ENCODE data around the gene NETO2. TPM values are rescaled to one million over a fixed set of nuclear protein-coding genes. Genes with fewer than 3 reads are reported as not detected.

The NETO2 gene
- polyA plus RNA-seq, 1 experiment, result 42.2 TPM

GRCh38 chr16:47029724-47030123 lies 114.0 kb downstream of the NETO2 start:
- no peak for DNase-seq (ENCODE audit: low read depth, low spot score)
- CTCF ChIA-PET, result interaction anchor here (1.3 to 2.0 kb wide), 2 partner anchors 8 to 1135 kb away, joined by 3 to 14 read pairs; no protein-coding TSS in a partner anchor

GRCh38 chr16:47028767-47029377 lies 114.9 kb downstream of the NETO2 start:
- no peak for DNase-seq (ENCODE audit: low read depth, low spot score)
- H3K27ac ChIP-seq (ENCODE audit: low read depth, low read length), result no peak overlapping the region
- no peak overlapping the region for H3K4me3 ChIP-seq (ENCODE audit: low read depth, low read length)
- POLR2A ChIA-PET, result no interaction called here
- peaks cover 3% of the 10 kb centered on the region for H3K27me3 ChIP-seq (ENCODE audit: control insufficient read depth, insufficient read depth, low read length)
- no peaks in the 10 kb centered on the region for H3K9me3 ChIP-seq (ENCODE audit: control insufficient read depth, insufficient read depth, low read length)
- no peak for TF ChIP-seq CTCF (IDR thresholded peaks at IDR 0.05; ENCODE audit: low read depth, low read length)
- CTCF ChIA-PET, result interaction anchor here (1.2 to 2.0 kb wide), 2 partner anchors 9 kb away, joined by 4 to 14 read pairs; no protein-coding TSS in a partner anchor

More at GRCh38 chr16:47029724-47030123, 114.0 kb downstream of the NETO2 start:
- no peak overlapping the region for H3K27ac ChIP-seq (ENCODE audit: low read depth, low read length)
- POLR2A ChIA-PET, result no interaction called here
- H3K27me3 ChIP-seq (ENCODE audit: control insufficient read depth, insufficient read depth, low read length), result peaks cover 2% of the 10 kb centered on the region
- H3K9me3 ChIP-seq (ENCODE audit: control insufficient read depth, insufficient read depth, low read length), result no peaks in the 10 kb centered on the region
- no peak for TF ChIP-seq CTCF (IDR thresholded peaks at IDR 0.05; ENCODE audit: low read depth, low read length)
- H3K4me3 ChIP-seq (ENCODE audit: low read depth, low read length), result no peak overlapping the region

Other genes starting within 250 kb of the NETO2 start
- 24.2 and 26.7 TPM in 2 replicates for gene DNAJA2, start 170.3 kb downstream of the NETO2 start, polyA plus RNA-seq (2011; rRNA removed)